Measurements from ENCODE around the gene KIFC3.

Gene KIFC3

DNA sequence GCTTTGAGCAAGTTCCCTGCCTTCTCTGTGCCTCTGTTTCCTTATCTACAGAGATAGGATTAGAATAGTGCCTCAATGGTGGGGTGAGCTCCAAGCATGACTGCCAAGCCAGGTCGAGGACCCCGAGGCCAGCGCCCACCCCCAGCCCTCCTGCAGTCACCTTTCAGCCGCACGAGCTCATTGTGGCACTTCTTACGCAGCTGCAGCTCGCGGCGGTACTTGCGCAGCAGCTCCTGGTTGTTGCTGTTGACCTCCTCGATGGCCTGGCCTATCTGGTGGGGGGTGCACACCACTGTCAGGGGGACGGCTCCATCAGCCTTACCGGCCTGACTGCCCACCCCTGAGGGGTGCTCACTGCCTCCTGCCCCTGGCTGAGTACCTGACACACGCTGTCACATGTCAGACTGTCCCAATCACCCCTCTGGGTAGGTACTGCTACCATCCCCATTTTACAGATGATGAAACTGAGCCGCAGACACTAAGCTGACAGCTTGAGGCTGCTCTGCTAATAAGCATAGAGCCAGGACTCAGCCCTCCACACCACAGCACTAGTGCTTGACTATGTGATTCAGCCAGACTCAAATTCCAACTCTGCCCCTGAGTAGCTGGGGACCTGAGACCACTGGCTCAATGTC is 35.5 kb downstream of the KIFC3 start:
- Histone ChIP-seq H3K9ac (ENCODE audit: low read depth in 1 of 2, low read length in 2 of 2) (no peak overlapping the region), H3K27me3 (ENCODE audit: control insufficient read depth in 1 of 2, insufficient read depth in 2 of 2, low read length in 2 of 2) (no peaks in the 10 kb centered on the region), H3K36me3 (ENCODE audit: control insufficient read depth in 1 of 2, insufficient read depth in 2 of 2, low read length in 2 of 2) (peaks cover 0 to 25% of the 10 kb centered on the region in 2 donors), H3K4me3 (ENCODE audit: low read depth in 1 of 2, low read length in 2 of 2) (no peak overlapping the region), H3K9me3 (ENCODE audit: control insufficient read depth in 1 of 2, low read length in 2 of 2) (no peaks in the 10 kb centered on the region), H3K27ac (ENCODE audit: low read depth, low read length) (no peak overlapping the region), H3K4me1 (ENCODE audit: control insufficient read depth in 1 of 2, insufficient read depth in 2 of 2, low read length in 2 of 2) (no peaks in the 10 kb centered on the region)

DNA sequence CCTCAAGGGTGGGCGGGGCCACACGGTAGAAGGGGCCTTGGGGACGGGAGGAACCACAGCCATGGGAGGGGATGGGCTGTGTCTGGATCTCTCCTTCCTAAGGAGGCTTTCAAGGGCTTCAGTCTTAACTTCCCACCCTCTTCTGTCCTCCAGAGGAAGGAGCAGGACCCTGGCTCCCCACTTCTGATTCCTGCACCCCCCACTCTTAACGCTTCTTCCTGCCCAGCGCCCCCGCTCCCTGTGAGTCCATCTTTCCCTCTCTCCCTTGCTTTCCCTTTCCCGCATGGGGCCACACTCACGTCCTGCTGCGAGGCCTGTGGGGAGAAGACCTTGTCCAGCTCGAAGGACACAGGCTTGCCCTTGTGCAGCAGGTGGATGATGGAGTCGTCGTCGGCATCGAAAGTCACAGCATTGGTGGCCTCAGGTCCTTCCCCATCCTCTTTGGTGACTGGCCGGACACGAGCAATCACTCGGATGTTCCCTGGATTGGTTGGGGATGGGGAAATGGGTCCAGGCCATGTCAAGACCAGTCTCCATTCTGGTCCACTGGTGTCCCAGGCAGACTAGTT is 37.0 kb downstream of the KIFC3 start:
- Histone ChIP-seq H3K36me3 (ENCODE audit: control insufficient read depth in 1 of 2, insufficient read depth in 2 of 2, low read length in 2 of 2) (peaks cover 0 to 23% of the 10 kb centered on the region in 2 donors), H3K4me3 (ENCODE audit: low read depth in 1 of 2, low read length in 2 of 2) (no peak overlapping the region), H3K4me1 (ENCODE audit: control insufficient read depth in 1 of 2, insufficient read depth in 2 of 2, low read length in 2 of 2) (no peaks in the 10 kb centered on the region), H3K9me3 (ENCODE audit: control insufficient read depth in 1 of 2, low read length in 2 of 2) (no peaks in the 10 kb centered on the region), H3K27me3 (ENCODE audit: control insufficient read depth in 1 of 2, insufficient read depth in 2 of 2, low read length in 2 of 2) (no peaks in the 10 kb centered on the region), H3K9ac (ENCODE audit: low read depth in 1 of 2, low read length in 2 of 2) (no peak overlapping the region), H3K27ac (ENCODE audit: low read depth, low read length) (no peak overlapping the region)

GRCh38 chr16:57764341-57765159 is 37.7 kb downstream of the KIFC3 start:
- Histone ChIP-seq H3K27ac (ENCODE audit: low read depth, low read length) (no peak overlapping the region), H3K9ac (ENCODE audit: low read depth in 1 of 2, low read length in 2 of 2) (no peak overlapping the region), H3K9me3 (ENCODE audit: control insufficient read depth in 1 of 2, low read length in 2 of 2) (no peaks in the 10 kb centered on the region), H3K27me3 (ENCODE audit: control insufficient read depth in 1 of 2, insufficient read depth in 2 of 2, low read length in 2 of 2) (no peaks in the 10 kb centered on the region), H3K4me1 (ENCODE audit: control insufficient read depth in 1 of 2, insufficient read depth in 2 of 2, low read length in 2 of 2) (no peaks in the 10 kb centered on the region), H3K4me3 (ENCODE audit: low read depth in 1 of 2, low read length in 2 of 2) (no peak overlapping the region), H3K36me3 (ENCODE audit: control insufficient read depth in 1 of 2, insufficient read depth in 2 of 2, low read length in 2 of 2) (peaks cover 0 to 20% of the 10 kb centered on the region in 2 donors)

DNA sequence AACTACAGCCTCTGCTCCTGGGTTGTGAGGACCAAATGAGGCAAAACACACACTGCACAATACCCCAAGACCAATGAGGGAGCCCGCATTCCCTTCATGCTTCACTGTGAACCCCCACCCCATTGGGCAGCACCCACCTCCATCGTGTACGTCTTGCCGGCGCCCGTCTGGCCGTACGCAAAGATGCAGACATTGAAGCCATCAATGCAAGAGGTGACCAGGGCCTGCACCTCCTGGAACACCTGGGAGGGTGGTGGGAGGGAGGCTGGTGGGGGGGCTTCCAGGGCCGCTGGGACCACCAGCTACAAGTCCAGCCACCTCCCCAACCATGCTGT is 38.3 kb downstream of the KIFC3 start:
- Histone ChIP-seq H3K9ac (ENCODE audit: low read depth in 1 of 2, low read length in 2 of 2) (no peak overlapping the region), H3K27me3 (ENCODE audit: control insufficient read depth in 1 of 2, insufficient read depth in 2 of 2, low read length in 2 of 2) (no peaks in the 10 kb centered on the region), H3K4me1 (ENCODE audit: control insufficient read depth in 1 of 2, insufficient read depth in 2 of 2, low read length in 2 of 2) (no peaks in the 10 kb centered on the region), H3K9me3 (ENCODE audit: control insufficient read depth in 1 of 2, low read length in 2 of 2) (no peaks in the 10 kb centered on the region), H3K4me3 (ENCODE audit: low read depth in 1 of 2, low read length in 2 of 2) (no peak overlapping the region), H3K36me3 (ENCODE audit: control insufficient read depth in 1 of 2, insufficient read depth in 2 of 2, low read length in 2 of 2) (peaks cover 0 to 20% of the 10 kb centered on the region in 2 donors), H3K27ac (ENCODE audit: low read depth, low read length) (no peak overlapping the region)

DNA sequence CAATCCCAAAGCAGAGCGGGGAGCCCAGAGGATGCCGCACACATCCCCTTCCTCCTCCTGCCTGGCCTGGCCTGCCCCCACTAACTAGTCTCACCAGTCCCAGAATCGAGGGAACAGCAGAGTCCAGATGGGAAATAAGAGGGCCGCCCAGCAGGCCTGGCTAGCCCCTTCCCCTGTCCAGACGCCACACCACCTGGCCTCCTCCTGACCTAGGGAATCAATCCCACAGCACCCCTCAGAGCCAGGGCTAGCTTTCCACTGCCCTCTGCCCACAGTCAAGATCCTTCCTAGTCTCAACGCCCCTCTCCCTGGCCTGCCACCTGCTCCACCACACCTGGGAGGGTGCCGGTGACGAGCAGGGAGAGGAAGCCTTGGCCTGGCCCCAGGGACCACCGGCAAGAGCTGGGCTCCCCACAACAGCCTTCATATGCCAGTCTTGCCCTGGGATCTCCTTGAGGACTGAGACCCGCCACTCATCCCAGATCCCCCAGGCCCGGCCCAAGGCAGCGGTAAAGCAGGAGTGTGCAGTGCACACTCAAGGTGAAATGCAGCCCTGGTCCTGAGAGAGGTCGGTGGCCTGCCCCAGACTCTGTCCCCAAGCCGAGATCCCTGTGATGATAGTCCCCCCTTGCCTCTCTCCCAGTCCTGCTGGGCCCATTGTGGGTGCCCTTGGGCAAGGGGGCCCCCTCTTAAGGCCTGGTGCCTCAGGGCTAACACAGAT is 38.8 kb downstream of the KIFC3 start:
- Histone ChIP-seq H3K4me3 (ENCODE audit: low read depth in 1 of 2, low read length in 2 of 2) (no peak overlapping the region), H3K36me3 (ENCODE audit: control insufficient read depth in 1 of 2, insufficient read depth in 2 of 2, low read length in 2 of 2) (peaks cover 0 to 20% of the 10 kb centered on the region in 2 donors), H3K27ac (ENCODE audit: low read depth, low read length) (no peak overlapping the region), H3K27me3 (ENCODE audit: control insufficient read depth in 1 of 2, insufficient read depth in 2 of 2, low read length in 2 of 2) (no peaks in the 10 kb centered on the region), H3K9ac (ENCODE audit: low read depth in 1 of 2, low read length in 2 of 2) (no peak overlapping the region), H3K9me3 (ENCODE audit: control insufficient read depth in 1 of 2, low read length in 2 of 2) (no peaks in the 10 kb centered on the region), H3K4me1 (ENCODE audit: control insufficient read depth in 1 of 2, insufficient read depth in 2 of 2, low read length in 2 of 2) (no peaks in the 10 kb centered on the region)

GRCh38 chr16:57762365-57763040 is 39.8 kb downstream of the KIFC3 start:
- no peaks in the 10 kb centered on the region for H3K9me3 ChIP-seq (ENCODE audit: control insufficient read depth in 1 of 2, low read length in 2 of 2)
- H3K4me1 ChIP-seq (ENCODE audit: control insufficient read depth in 1 of 2, insufficient read depth in 2 of 2, low read length in 2 of 2) = peaks cover 0 to under 1% of the 10 kb centered on the region in 2 donors
- no peak overlapping the region for H3K9ac ChIP-seq (ENCODE audit: low read depth in 1 of 2, low read length in 2 of 2)
- peaks cover 0 to 23% of the 10 kb centered on the region in 2 donors for H3K36me3 ChIP-seq (ENCODE audit: control insufficient read depth in 1 of 2, insufficient read depth in 2 of 2, low read length in 2 of 2)
- no peak overlapping the region for H3K27ac ChIP-seq (ENCODE audit: low read depth, low read length)
- H3K27me3 ChIP-seq (ENCODE audit: control insufficient read depth in 1 of 2, insufficient read depth in 2 of 2, low read length in 2 of 2) = no peaks in the 10 kb centered on the region
- no peak overlapping the region for H3K4me3 ChIP-seq (ENCODE audit: low read depth in 1 of 2, low read length in 2 of 2)

DNA sequence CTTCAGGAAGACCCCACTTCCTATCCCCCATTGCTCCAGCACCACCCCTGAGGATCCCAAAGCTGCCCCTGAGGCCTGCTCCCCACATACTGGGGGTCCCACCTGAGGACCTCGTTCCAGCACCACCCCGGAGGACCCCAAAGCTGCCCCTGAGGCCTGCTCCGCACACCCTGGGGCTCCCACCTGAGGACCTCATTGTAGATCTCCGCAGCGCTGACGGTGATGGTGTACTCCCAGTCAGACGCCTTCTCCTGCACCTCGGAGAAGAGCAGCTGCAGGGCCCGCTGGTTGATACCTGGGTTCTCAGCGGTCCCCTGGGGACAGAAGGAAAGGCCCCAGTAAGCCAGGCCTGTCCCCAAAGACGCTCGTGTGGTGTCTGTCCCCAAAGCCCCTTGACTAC is 40.3 kb downstream of the KIFC3 start:
- Histone ChIP-seq H3K4me1 (ENCODE audit: control insufficient read depth in 1 of 2, insufficient read depth in 2 of 2, low read length in 2 of 2) (peaks cover 0 to 4% of the 10 kb centered on the region in 2 donors), H3K27ac (ENCODE audit: low read depth, low read length) (no peak overlapping the region), H3K36me3 (ENCODE audit: control insufficient read depth in 1 of 2, insufficient read depth in 2 of 2, low read length in 2 of 2) (peaks cover 0 to 17% of the 10 kb centered on the region in 2 donors), H3K4me3 (ENCODE audit: low read depth in 1 of 2, low read length in 2 of 2) (no peak overlapping the region), H3K9me3 (ENCODE audit: control insufficient read depth in 1 of 2, low read length in 2 of 2) (no peaks in the 10 kb centered on the region), H3K27me3 (ENCODE audit: control insufficient read depth in 1 of 2, insufficient read depth in 2 of 2, low read length in 2 of 2) (no peaks in the 10 kb centered on the region), H3K9ac (ENCODE audit: low read depth in 1 of 2, low read length in 2 of 2) (no peak overlapping the region)

DNA sequence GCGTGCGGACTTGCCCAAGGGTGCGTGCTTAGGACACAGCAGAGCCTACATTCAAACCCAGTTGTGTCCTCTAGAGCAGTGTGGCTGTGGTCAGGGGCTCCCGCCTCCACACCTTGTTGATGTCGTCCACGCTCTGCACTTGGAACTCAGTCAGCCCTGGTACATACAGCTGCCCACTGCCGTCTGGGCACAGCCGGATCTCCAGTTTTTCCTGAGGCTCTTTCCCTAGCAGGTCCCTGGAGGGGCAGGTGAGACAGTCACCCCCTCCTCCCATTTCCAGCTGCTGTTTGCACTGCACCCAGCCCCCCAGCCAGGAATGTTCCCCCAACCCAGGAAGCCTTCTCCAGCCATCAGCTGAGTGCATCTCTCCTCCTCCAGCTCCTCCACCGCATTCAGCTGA is 41.0 kb downstream of the KIFC3 start:
- H3K4me3 ChIP-seq (ENCODE audit: low read depth in 1 of 2, low read length in 2 of 2) = no peak overlapping the region
- H3K27me3 ChIP-seq (ENCODE audit: control insufficient read depth in 1 of 2, insufficient read depth in 2 of 2, low read length in 2 of 2) = no peaks in the 10 kb centered on the region
- H3K9ac ChIP-seq (ENCODE audit: low read depth in 1 of 2, low read length in 2 of 2) = no peak overlapping the region
- H3K36me3 ChIP-seq (ENCODE audit: control insufficient read depth in 1 of 2, insufficient read depth in 2 of 2, low read length in 2 of 2) = peaks cover 0 to 18% of the 10 kb centered on the region in 2 donors
- no peak overlapping the region for H3K27ac ChIP-seq (ENCODE audit: low read depth, low read length)
- no peaks in the 10 kb centered on the region for H3K9me3 ChIP-seq (ENCODE audit: control insufficient read depth in 1 of 2, low read length in 2 of 2)
- H3K4me1 ChIP-seq (ENCODE audit: control insufficient read depth in 1 of 2, insufficient read depth in 2 of 2, low read length in 2 of 2) = peaks cover 0 to 4% of the 10 kb centered on the region in 2 donors

GRCh38 chr16:57760357-57761160 is 41.7 kb downstream of the KIFC3 start:
- no peaks in the 10 kb centered on the region for H3K9me3 ChIP-seq (ENCODE audit: control insufficient read depth in 1 of 2, low read length in 2 of 2)
- peaks cover 0 to 20% of the 10 kb centered on the region in 2 donors for H3K36me3 ChIP-seq (ENCODE audit: control insufficient read depth in 1 of 2, insufficient read depth in 2 of 2, low read length in 2 of 2)
- H3K4me1 ChIP-seq (ENCODE audit: control insufficient read depth in 1 of 2, insufficient read depth in 2 of 2, low read length in 2 of 2) = peaks cover 0 to 4% of the 10 kb centered on the region in 2 donors
- H3K4me3 ChIP-seq (ENCODE audit: low read depth in 1 of 2, low read length in 2 of 2) = no peak overlapping the region
- no peak overlapping the region for H3K27ac ChIP-seq (ENCODE audit: low read depth, low read length)
- no peaks in the 10 kb centered on the region for H3K27me3 ChIP-seq (ENCODE audit: control insufficient read depth in 1 of 2, insufficient read depth in 2 of 2, low read length in 2 of 2)
- H3K9ac ChIP-seq (ENCODE audit: low read depth in 1 of 2, low read length in 2 of 2) = no peak overlapping the region

All from duodenal mucosa (tissue), 2 donors.